ENCODE measurements around the gene SF3B3.

DNA sequence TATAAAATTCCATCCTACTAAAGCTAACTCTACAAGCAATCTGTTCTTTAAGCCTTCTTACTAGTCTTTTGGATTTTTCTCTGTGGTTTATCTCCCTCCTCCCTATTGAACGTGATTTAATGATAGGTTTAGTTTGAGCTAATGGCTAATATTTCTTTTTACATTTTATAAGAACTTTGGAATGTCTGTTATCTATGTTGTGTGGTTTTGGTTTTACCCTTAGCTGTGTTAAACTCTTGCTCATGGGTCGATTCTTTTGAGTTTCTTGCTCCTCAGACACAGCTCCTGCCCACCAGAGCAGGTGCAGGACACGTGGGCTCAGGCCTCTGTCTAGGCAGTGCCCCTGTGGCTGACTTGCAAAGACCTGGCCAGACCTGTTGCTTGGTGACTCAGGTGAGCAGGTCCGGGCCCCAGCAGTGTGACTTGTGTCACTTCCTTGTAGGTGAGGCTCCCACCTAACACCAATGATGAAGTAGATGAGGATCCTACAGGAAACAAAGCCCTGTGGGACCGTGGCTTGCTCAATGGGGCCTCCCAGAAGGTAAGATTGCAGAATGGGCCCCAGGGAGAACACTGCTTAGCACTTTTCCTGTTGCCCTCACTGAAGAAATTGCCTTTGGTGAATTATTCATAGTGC is 45.1 kb downstream of the SF3B3 start:
- TF ChIP-seq, protein P1, sequence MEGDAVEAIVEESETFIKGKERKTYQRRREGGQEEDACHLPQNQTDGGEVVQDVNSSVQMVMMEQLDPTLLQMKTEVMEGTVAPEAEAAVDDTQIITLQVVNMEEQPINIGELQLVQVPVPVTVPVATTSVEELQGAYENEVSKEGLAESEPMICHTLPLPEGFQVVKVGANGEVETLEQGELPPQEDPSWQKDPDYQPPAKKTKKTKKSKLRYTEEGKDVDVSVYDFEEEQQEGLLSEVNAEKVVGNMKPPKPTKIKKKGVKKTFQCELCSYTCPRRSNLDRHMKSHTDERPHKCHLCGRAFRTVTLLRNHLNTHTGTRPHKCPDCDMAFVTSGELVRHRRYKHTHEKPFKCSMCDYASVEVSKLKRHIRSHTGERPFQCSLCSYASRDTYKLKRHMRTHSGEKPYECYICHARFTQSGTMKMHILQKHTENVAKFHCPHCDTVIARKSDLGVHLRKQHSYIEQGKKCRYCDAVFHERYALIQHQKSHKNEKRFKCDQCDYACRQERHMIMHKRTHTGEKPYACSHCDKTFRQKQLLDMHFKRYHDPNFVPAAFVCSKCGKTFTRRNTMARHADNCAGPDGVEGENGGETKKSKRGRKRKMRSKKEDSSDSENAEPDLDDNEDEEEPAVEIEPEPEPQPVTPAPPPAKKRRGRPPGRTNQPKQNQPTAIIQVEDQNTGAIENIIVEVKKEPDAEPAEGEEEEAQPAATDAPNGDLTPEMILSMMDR (conservative IDR thresholded peaks at IDR 0.05) = no peak
- no peak for TF ChIP-seq EZH2 (IDR thresholded peaks at IDR 0.05; ENCODE audit: low read depth)

All from PC-9 (cell line).